ENCODE results near the gene METTL16.

The METTL16 gene

GRCh38 chr17:2380950-2381649 is 130.6 kb downstream of the METTL16 start:
- no peak overlapping the region for H3K27ac ChIP-seq
- TF ChIP-seq ZFX (IDR thresholded peaks at IDR 0.05) (no peak), CTCF (conservative IDR thresholded peaks at IDR 0.05) (no peak)

GRCh38 chr17:2380226-2380922 is 131.3 kb downstream of the METTL16 start:
- TF ChIP-seq ZFX (IDR thresholded peaks at IDR 0.05) (no peak), CTCF (conservative IDR thresholded peaks at IDR 0.05) (no peak)
- no peak overlapping the region for H3K27ac ChIP-seq

GRCh38 chr17:2379489-2380225 is 132.0 kb downstream of the METTL16 start:
- TF ChIP-seq ZFX (IDR thresholded peaks at IDR 0.05) (no peak), CTCF (conservative IDR thresholded peaks at IDR 0.05) (no peak)
- H3K27ac ChIP-seq: no peak overlapping the region

GRCh38 chr17:2378905-2379304 is 132.8 kb downstream of the METTL16 start:
- no peak overlapping the region for H3K27ac ChIP-seq
- no peak for TF ChIP-seq CTCF (conservative IDR thresholded peaks at IDR 0.05)
- no peak for TF ChIP-seq ZFX (IDR thresholded peaks at IDR 0.05)

- no peak overlapping the region for H3K27ac ChIP-seq
- TF ChIP-seq CTCF (conservative IDR thresholded peaks at IDR 0.05): no peak
- no peak for TF ChIP-seq ZFX (IDR thresholded peaks at IDR 0.05)
Observed at GRCh38 chr17:2377659-2378058, 134.0 kb downstream of the METTL16 start.

- TF ChIP-seq CTCF (conservative IDR thresholded peaks at IDR 0.05) (no peak), ZFX (IDR thresholded peaks at IDR 0.05) (no peak)
- H3K27ac ChIP-seq: no peak overlapping the region
Observed at GRCh38 chr17:2376107-2376506, 135.6 kb downstream of the METTL16 start.

GRCh38 chr17:2375406-2375805 is 136.3 kb downstream of the METTL16 start:
- TF ChIP-seq CTCF (conservative IDR thresholded peaks at IDR 0.05) (no peak), ZFX (IDR thresholded peaks at IDR 0.05) (no peak)
- peak overlapping the region; percentile 7; the same call in 1 of the 2 replicates for H3K27ac ChIP-seq

Measured in C4-2B (cell line).